ENCODE data around the gene NKAP. TPM values are rescaled to one million over a fixed set of nuclear protein-coding genes. Genes with fewer than 3 reads are reported as not detected.

Gene NKAP
- total and polyA plus RNA-seq, 9 of the 15 experiments (the other 6 are each of a cell fraction or from before 2014, with no cell fraction given): 3.1 to 8.3 (median 7.0) TPM

- TF ChIP-seq ZNF589 (CRISPR knock-in tag; IDR thresholded peaks at IDR 0.05; ENCODE audit: low read depth) (no peak), CREB1 (IDR thresholded peaks at IDR 0.05) (peak; percentile 65; the same call in 1 of the 2 replicates), CREB1 (CRISPR knock-in tag; IDR thresholded peaks at IDR 0.05) (peak; percentile 78), POLR2A (conservative IDR thresholded peaks at IDR 0.05) (peak; percentile 91), E2F8 (IDR thresholded peaks at IDR 0.05; ENCODE audit: low read depth, partially characterized antibody) (peak; percentile 16), ZNF311 (CRISPR knock-in tag; IDR thresholded peaks at IDR 0.05) (no peak), JUND (IDR thresholded peaks at IDR 0.05; ENCODE audit: borderline replicate concordance, low read depth, low read length) (peak; percentile 34; the same call in 1 of the 2 replicates), JUND (tag; IDR thresholded peaks at IDR 0.05; ENCODE audit: borderline replicate concordance, low read depth, low read length) (peak; percentile 17; the same call in 1 of the 3 replicates), ZNF561 (CRISPR knock-in tag; conservative IDR thresholded peaks at IDR 0.05) (no peak), EP300 (IDR thresholded peaks at IDR 0.05; ENCODE audit: low read length) (0 out of 2 replicates have a peak, but pooled peaks have one; percentile 7), SP1 (CRISPR knock-in tag; IDR thresholded peaks at IDR 0.05) (peak; percentile 49; the same call in 1 of the 2 replicates), BHLHE40 (IDR thresholded peaks at IDR 0.05; ENCODE audit: low read length) (peak; percentile 26; the same call in 1 of the 2 replicates), ZNF592 (IDR thresholded peaks at IDR 0.05) (0 out of 2 replicates have a peak, but pooled peaks have one; percentile 22), MBD2 (IDR thresholded peaks at IDR 0.05; ENCODE audit: borderline replicate concordance, low read depth) (peak; percentile 37; the same call in 1 of the 2 replicates), ELF1 (tag; IDR thresholded peaks at IDR 0.05) (peak; percentile 86), CBFA2T3 (IDR thresholded peaks at IDR 0.05) (no peak), FIP1L1 (IDR thresholded peaks at IDR 0.05; ENCODE audit: low read depth, low read length, poor library complexity, severe bottlenecking) (peak; percentile 28), GTF2B (IDR thresholded peaks at IDR 0.05; ENCODE audit: extremely low read depth, insufficient read length) (no peak), CBFB (CRISPR knock-in tag; IDR thresholded peaks at IDR 0.05) (no peak), CREB3 (tag; conservative IDR thresholded peaks at IDR 0.05; ENCODE audit: low read depth) (no peak)
These were observed 71.8 kb downstream of the NKAP start, which contains the start of the genes NDUFA1 and RNF113A (continued) for GRCh38 chrX:119871599-119872395.
